Measurements from ENCODE around the gene PTPRE. TPM values are rescaled to one million over a fixed set of nuclear protein-coding genes. Genes with fewer than 3 reads are reported as not detected.

PTPRE gene, protein sequence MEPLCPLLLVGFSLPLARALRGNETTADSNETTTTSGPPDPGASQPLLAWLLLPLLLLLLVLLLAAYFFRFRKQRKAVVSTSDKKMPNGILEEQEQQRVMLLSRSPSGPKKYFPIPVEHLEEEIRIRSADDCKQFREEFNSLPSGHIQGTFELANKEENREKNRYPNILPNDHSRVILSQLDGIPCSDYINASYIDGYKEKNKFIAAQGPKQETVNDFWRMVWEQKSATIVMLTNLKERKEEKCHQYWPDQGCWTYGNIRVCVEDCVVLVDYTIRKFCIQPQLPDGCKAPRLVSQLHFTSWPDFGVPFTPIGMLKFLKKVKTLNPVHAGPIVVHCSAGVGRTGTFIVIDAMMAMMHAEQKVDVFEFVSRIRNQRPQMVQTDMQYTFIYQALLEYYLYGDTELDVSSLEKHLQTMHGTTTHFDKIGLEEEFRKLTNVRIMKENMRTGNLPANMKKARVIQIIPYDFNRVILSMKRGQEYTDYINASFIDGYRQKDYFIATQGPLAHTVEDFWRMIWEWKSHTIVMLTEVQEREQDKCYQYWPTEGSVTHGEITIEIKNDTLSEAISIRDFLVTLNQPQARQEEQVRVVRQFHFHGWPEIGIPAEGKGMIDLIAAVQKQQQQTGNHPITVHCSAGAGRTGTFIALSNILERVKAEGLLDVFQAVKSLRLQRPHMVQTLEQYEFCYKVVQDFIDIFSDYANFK
- 1.0 and 1.5 TPM in 2 replicates for total RNA-seq (2014; rRNA removed; shearing (Covaris generic))

DNA sequence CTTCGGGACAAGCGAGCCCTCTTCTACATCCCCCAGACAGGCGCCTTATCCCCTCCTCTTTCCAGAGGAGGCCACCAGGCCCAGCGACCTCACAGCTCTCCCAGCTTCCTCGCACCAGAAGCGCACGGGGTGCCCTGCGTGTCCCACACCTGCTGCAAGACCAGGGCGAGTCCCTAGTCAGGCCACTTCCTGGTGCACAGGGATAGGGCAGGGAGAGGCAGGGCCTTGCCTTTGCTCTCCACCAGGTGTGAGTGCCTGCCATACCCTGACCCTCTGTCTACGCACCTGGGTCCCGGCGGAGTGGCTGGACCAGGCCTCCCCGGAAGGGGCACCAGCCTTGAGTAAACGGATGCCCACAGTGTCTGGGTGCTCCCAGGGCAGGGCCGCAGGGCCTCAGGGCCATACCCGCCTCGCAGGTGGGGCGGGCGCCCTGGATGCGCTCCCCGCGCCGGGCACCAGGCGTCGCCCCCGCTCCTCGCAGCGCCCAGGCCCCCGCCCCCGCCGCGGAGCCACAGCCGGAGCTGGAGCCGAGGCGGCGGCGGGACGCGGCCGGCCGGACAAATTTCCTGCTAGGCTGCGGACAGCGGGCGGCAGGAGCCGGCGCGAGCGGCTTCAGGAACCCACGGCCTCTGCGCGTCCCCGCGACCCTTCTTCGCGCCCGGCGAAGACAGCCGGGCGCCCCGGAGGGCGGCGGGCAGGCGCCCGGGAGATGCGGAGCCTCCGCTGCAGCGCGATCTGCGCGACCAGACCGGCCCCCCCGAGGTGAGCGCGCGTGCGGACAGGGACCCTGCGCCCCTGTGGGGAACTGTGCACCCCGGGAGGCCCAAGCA, at the start of gene PTPRE:
PTPRE (plus strand) TSS at position 556 of the 830 bp plus-strand sequence. CDS start 133,779 bp downstream, outside the sequence.
- peaks cover 28% of the 10 kb centered on the region for H3K4me1 ChIP-seq (replicated peaks)
- H3K27ac ChIP-seq: 0 out of 2 replicates have a peak within 1 kb of the TSS, but pooled peaks have one; percentile 26
- H3K27me3 ChIP-seq (replicated peaks): peaks cover 5% of the 10 kb centered on the region
- peak; percentile 65 to 74 for DNase-seq (ENCODE audit: low read depth in 1 of 2, low spot score in 2 of 2)
- H3K4me3 ChIP-seq: peak within 1 kb of the TSS; percentile 71
- peaks cover 9% of the 10 kb centered on the region; the same call in 1 of the 2 replicates for H3K36me3 ChIP-seq
- H3K9me3 ChIP-seq (replicated peaks): 0 out of 2 replicates have a peak, but pooled peaks cover 5% of the 10 kb centered on the region

GRCh38 chr10:127860592-127860991, 46.3 kb upstream of the PTPRE start:
- H3K27ac ChIP-seq: no peak overlapping the region
- no peaks in the 10 kb centered on the region for H3K36me3 ChIP-seq
- H3K4me3 ChIP-seq: no peak overlapping the region
- no peaks in the 10 kb centered on the region for H3K27me3 ChIP-seq (replicated peaks)
- DNase-seq (ENCODE audit: low read depth in 1 of 2, low spot score in 2 of 2): no peak
- peaks cover 5% of the 10 kb centered on the region; the same call in 1 of the 2 replicates for H3K9me3 ChIP-seq (replicated peaks)
- H3K4me1 ChIP-seq (replicated peaks): no peaks in the 10 kb centered on the region

DNA sequence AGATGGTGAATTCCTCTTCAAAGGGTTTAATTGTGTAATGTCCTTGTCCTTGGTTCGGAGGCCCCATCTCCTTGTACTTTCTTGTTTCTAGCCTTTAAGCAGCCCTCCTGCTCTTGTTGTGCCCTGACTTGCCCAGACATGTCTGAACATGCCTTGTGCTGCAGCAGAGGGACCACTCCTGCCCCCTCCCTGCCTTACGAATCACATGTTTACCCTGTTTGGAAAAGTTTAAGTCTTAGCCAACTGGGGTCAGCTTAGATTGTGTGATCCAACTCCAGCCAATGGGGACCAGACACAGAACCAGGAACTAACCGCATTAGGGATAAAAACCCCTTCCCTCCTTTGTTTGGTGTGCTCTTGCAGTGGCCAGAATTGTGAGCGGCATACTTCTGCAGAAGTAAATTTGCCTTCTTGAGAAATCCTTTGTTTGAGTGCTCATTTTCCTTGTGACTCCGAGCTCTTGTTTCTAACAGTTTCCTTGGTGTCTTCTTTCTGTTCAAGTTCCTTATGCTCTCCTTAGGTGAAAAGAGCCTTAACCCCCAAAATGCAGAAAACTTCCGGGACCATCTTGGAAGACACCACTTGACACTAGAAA, 43.6 kb upstream of the PTPRE start:
- H3K4me3 ChIP-seq: no peak overlapping the region
- no peak overlapping the region for H3K27ac ChIP-seq
- DNase-seq (ENCODE audit: low read depth in 1 of 2, low spot score in 2 of 2): no peak
- H3K4me1 ChIP-seq (replicated peaks): no peaks in the 10 kb centered on the region
- no peaks in the 10 kb centered on the region for H3K36me3 ChIP-seq
- H3K27me3 ChIP-seq (replicated peaks): no peaks in the 10 kb centered on the region
- peaks cover 5% of the 10 kb centered on the region; the same call in 1 of the 2 replicates for H3K9me3 ChIP-seq (replicated peaks)

DNA sequence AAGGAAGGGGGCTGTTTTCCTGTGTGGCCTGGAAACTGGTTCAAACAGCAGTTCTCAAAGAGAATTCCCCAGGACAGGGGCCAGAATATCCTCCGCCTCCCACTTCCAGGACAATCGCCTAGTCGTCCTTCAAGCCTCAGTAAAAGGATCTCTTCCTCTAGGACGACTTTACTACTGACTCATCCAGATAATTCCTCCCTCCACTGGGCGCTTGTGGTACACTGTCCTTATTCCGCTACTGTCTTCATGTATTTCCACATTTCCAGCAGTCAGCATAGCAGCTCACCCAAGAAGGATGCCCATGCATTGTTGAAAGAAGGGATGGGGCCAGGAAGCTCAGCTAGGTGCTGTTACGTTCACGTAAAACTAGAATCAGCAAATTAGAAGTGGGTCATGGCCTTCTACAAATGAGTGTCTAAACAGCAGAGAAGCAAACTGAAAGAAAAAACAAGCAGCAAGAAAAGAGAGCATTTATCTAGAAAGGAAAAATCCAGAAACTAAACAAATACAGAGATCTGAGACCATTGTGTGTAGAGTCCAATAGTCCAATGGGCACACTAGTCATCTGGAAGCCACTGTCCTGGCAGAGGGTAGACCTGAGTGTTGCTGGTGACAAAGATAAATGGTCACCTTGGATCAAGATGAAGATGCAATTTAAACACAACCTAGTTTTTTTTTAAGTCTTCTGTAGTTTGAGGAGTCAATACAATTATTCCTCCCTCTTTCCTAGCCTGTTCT, 40.5 kb upstream of the PTPRE start:
- Histone ChIP-seq H3K9me3 (replicated peaks) (peaks cover 5% of the 10 kb centered on the region; the same call in 1 of the 2 replicates), H3K27me3 (replicated peaks) (no peaks in the 10 kb centered on the region), H3K27ac (no peak overlapping the region), H3K4me3 (no peak overlapping the region), H3K36me3 (no peaks in the 10 kb centered on the region), H3K4me1 (replicated peaks) (no peaks in the 10 kb centered on the region)
- DNase-seq (ENCODE audit: low read depth in 1 of 2, low spot score in 2 of 2): no peak

- no peaks in the 10 kb centered on the region for H3K4me1 ChIP-seq (replicated peaks)
- H3K4me3 ChIP-seq: no peak overlapping the region
- DNase-seq (ENCODE audit: low read depth in 1 of 2, low spot score in 2 of 2): no peak
- no peaks in the 10 kb centered on the region for H3K27me3 ChIP-seq (replicated peaks)
- H3K36me3 ChIP-seq: no peaks in the 10 kb centered on the region
- no peak overlapping the region for H3K27ac ChIP-seq
- H3K9me3 ChIP-seq (replicated peaks): peaks cover 5% of the 10 kb centered on the region; the same call in 1 of the 2 replicates
Measured at GRCh38 chr10:127867805-127868204, 39.1 kb upstream of the PTPRE start.

GRCh38 chr10:127869329-127869728, 37.6 kb upstream of the PTPRE start:
- DNase-seq (ENCODE audit: low read depth in 1 of 2, low spot score in 2 of 2): no peak
- no peaks in the 10 kb centered on the region for H3K9me3 ChIP-seq (replicated peaks)
- H3K4me1 ChIP-seq (replicated peaks): no peaks in the 10 kb centered on the region
- H3K27me3 ChIP-seq (replicated peaks): no peaks in the 10 kb centered on the region
- H3K4me3 ChIP-seq: no peak overlapping the region
- H3K27ac ChIP-seq: no peak overlapping the region
- H3K36me3 ChIP-seq: no peaks in the 10 kb centered on the region

- Histone ChIP-seq H3K36me3 (no peaks in the 10 kb centered on the region), H3K4me3 (no peak overlapping the region), H3K9me3 (replicated peaks) (no peaks in the 10 kb centered on the region), H3K4me1 (replicated peaks) (no peaks in the 10 kb centered on the region), H3K27ac (no peak overlapping the region), H3K27me3 (replicated peaks) (0 out of 2 replicates have a peak, but pooled peaks cover 3% of the 10 kb centered on the region)
- DNase-seq (ENCODE audit: low read depth in 1 of 2, low spot score in 2 of 2): no peak
Measured at GRCh38 chr10:127871631-127872010, 35.3 kb upstream of the PTPRE start.

GRCh38 chr10:127872011-127872761, 34.7 kb upstream of the PTPRE start:
- Histone ChIP-seq H3K27ac (no peak overlapping the region), H3K4me1 (replicated peaks) (no peaks in the 10 kb centered on the region)
- no peak for DNase-seq (ENCODE audit: low read depth in 1 of 2, low spot score in 2 of 2)

GRCh38 chr10:127872871-127873600, 33.9 kb upstream of the PTPRE start:
- DNase-seq (ENCODE audit: low read depth in 1 of 2, low spot score in 2 of 2): no peak
- H3K27me3 ChIP-seq (replicated peaks): 0 out of 2 replicates have a peak, but pooled peaks cover 3% of the 10 kb centered on the region
- H3K27ac ChIP-seq: no peak overlapping the region
- no peaks in the 10 kb centered on the region for H3K36me3 ChIP-seq
- H3K4me1 ChIP-seq (replicated peaks): no peaks in the 10 kb centered on the region
- no peak overlapping the region for H3K4me3 ChIP-seq
- H3K9me3 ChIP-seq (replicated peaks): no peaks in the 10 kb centered on the region

More at GRCh38 chr10:127872011-127872761, 34.7 kb upstream of the PTPRE start:
- Histone ChIP-seq H3K4me3 (no peak overlapping the region), H3K9me3 (replicated peaks) (no peaks in the 10 kb centered on the region), H3K36me3 (no peaks in the 10 kb centered on the region), H3K27me3 (replicated peaks) (0 out of 2 replicates have a peak, but pooled peaks cover 3% of the 10 kb centered on the region)

DNA sequence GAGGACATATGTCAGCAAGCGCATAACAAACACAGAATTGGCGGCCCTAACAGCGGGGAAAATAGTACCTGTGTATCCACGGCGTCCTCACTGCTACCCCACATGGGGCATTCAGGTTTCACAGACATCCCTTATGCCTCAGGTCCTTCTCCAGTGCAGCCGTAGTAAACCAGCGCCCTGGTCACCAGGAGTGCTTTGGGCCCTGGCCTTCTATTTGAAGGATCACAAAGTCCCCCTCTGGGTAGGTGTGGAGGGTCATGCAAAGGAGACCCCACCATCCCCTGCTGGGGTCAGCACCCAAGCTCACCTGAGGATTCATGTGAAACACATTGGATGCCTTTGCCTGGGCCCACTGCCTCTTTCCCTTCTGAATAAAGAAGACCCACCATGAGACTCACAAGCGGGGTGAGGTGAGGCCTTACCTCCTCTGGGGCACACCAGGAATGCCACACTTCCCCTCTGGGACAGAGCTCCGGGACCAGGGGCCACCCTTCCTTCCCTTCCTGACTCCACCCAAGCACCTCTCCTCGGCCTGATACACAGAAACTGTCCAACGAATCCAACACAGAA, 32.9 kb upstream of the PTPRE start:
- Histone ChIP-seq H3K27ac (no peak overlapping the region), H3K36me3 (no peaks in the 10 kb centered on the region), H3K4me1 (replicated peaks) (no peaks in the 10 kb centered on the region), H3K27me3 (replicated peaks) (0 out of 2 replicates have a peak, but pooled peaks cover 3% of the 10 kb centered on the region), H3K9me3 (replicated peaks) (no peaks in the 10 kb centered on the region), H3K4me3 (no peak overlapping the region)
- no peak for DNase-seq (ENCODE audit: low read depth in 1 of 2, low spot score in 2 of 2)

DNA sequence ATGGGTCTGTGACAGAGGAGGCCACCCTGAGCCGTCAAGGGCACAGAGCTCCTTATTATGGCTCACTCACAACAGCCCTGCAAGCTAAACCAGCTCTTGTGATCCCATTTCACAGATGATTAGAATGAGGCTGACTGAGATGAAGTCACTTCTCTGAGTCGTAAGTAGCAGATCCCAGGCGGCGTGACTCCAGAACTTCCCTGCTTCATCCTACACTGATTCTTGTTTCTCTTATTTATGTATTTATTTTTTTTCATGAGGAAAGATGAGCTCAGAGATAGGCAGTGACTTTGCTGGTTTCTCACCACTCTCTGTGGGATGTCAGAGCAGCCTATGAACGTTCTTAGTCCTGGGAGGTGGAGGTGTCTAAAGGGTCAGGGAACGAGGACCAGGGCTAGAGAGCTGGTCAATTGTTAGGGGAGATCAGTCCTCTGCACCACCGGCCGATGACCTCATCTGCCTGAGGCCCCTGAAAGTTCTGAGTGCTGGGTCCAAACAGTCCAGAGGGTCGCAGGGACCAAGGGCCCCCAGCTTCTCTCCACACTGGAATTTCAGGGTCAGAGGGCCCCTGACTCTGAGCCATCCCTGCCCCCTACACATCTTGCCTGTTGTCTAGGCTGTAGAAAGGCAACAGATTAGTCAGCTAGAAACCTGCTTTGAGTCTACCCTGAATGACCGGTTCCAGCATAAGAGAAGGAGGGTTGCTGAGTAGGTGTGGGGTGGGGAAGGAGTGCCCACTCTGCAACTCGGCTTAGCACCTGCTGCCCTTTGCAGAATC, 32.0 kb upstream of the PTPRE start:
- no peak for DNase-seq (ENCODE audit: low read depth in 1 of 2, low spot score in 2 of 2)
- Histone ChIP-seq H3K36me3 (no peaks in the 10 kb centered on the region), H3K4me1 (replicated peaks) (no peaks in the 10 kb centered on the region)

More for the DNA sequence above, 32.0 kb upstream of the PTPRE start:
- Histone ChIP-seq H3K27ac (no peak overlapping the region), H3K9me3 (replicated peaks) (no peaks in the 10 kb centered on the region), H3K27me3 (replicated peaks) (0 out of 2 replicates have a peak, but pooled peaks cover 3% of the 10 kb centered on the region), H3K4me3 (no peak overlapping the region)
